GM23248 (cell line): ENCODE measurements around the gene FRMD7. TPM values are rescaled to one million over a fixed set of nuclear protein-coding genes. Genes with fewer than 3 reads are reported as not detected.

Source experiments
- DNase-seq: peaks from one replicate; pipeline ENCODE4 v3.0.0-alpha.2; 2015
- H2AFZ ChIP-seq: fragments of 200-600 bp; sonication (generic); 2 replicates; pipeline ENCODE4 v1.6.1; 2016; ENCODE audit warnings: antibody characterized with exemption
- H3F3A ChIP-seq: fragments of 200-600 bp; sonication (generic); 2 replicates; pipeline ENCODE4 v1.6.1; 2016; ENCODE audit warnings: mild to moderate bottlenecking, antibody characterized with exemption, mixed run types; ENCODE audit not compliant: insufficient read depth
- H3K27ac ChIP-seq: fragments of 200-600 bp; sonication (generic); 2 replicates; pipeline ENCODE4 v1.5.1; 2016; ENCODE audit warnings: mild to moderate bottlenecking
- H3K27me3 ChIP-seq: fragments of 200-600 bp; sonication (generic); replicated peaks from 2 replicates; pipeline ENCODE4 v1.6.1; 2016; ENCODE audit warnings: mild to moderate bottlenecking; ENCODE audit not compliant: insufficient read depth
- H3K36me3 ChIP-seq: fragments of 200-600 bp; sonication (generic); 2 replicates; pipeline ENCODE4 v1.6.1; 2016; ENCODE audit warnings: low read depth, mild to moderate bottlenecking
- H3K4me1 ChIP-seq: fragments of 200-600 bp; sonication (generic); 2 replicates; pipeline ENCODE4 v1.6.1; 2016; ENCODE audit warnings: mild to moderate bottlenecking; ENCODE audit not compliant: insufficient read depth
- H3K4me2 ChIP-seq: fragments of 200-600 bp; sonication (generic); one replicate; pipeline ENCODE4 v1.6.1; 2016; ENCODE audit warnings: mild to moderate bottlenecking; ENCODE audit not compliant: unreplicated experiment
- H3K4me3 ChIP-seq: fragments of 200-600 bp; sonication (generic); 2 replicates; pipeline ENCODE4 v1.5.1; 2016; ENCODE audit warnings: mild to moderate bottlenecking
- H3K79me2 ChIP-seq: fragments of 200-600 bp; sonication (generic); 2 replicates; pipeline ENCODE4 v1.6.1; 2016; ENCODE audit warnings: mild to moderate bottlenecking; ENCODE audit not compliant: insufficient read depth
- H3K9ac ChIP-seq: fragments of 200-600 bp; sonication (generic); 2 replicates; pipeline ENCODE4 v1.6.1; 2016; ENCODE audit warnings: mild to moderate bottlenecking
- H3K9me2 ChIP-seq: fragments of 200-600 bp; sonication (generic); 2 replicates; pipeline ENCODE4 v1.6.1; 2016; ENCODE audit warnings: mixed run types, mild to moderate bottlenecking, moderate library complexity; ENCODE audit not compliant: insufficient read depth
- H3K9me3 ChIP-seq: fragments of 200-600 bp; sonication (generic); one replicate; pipeline ENCODE4 v1.6.1; 2017; ENCODE audit warnings: low read depth
- H4K20me1 ChIP-seq: fragments of 200-600 bp; sonication (generic); 2 replicates; pipeline ENCODE4 v1.6.0; 2016; ENCODE audit not compliant: insufficient read depth
- EZH2 ChIP-seq: fragments of 200-600 bp; sonication (generic); IDR thresholded peaks from 2 replicates; pipeline ENCODE4 v1.6.1; 2018; ENCODE audit warnings: antibody characterized with exemption, mild to moderate bottlenecking; ENCODE audit not compliant: insufficient read depth, poor library complexity, severe bottlenecking
- EZH2phosphoT487 ChIP-seq: fragments of 200-600 bp; sonication (generic); IDR thresholded peaks from 2 replicates; pipeline ENCODE4 v1.6.1; 2018; ENCODE audit warnings: antibody characterized with exemption, moderate library complexity, mild to moderate bottlenecking, low read depth; ENCODE audit not compliant: insufficient read depth
- whole genome bisulfite sequencing, 2 experiments: methylation state at CpG; one replicate each; pipeline ENCODE4 v1.1.6; 2015 to 2017; ENCODE audit warnings: low lambda C conversion rate in 2 of 2, low coverage in 1 of 2; ENCODE audit errors: missing lambda C conversion rate in 2 of 2; 5-methylcytosine and 5-hydroxymethylcytosine counted together
- in situ Hi-C: fragments of 300-500 bp; cut with MboI; formaldehyde crosslinking; loops from 2 replicates; pipeline ENCODE4 v1.15.0; 2020
- polyA plus RNA-seq: library from polyadenylated mRNA; unstranded; fragments of >200 nt; fragmentation: Nextera tagmentation; extraction: Ambion mirVana; gene quantifications from 2 replicates; pipeline ENCODE4 v1.2.1, GENCODE V29; 2016
- total RNA-seq: library from RNA; depleted of rRNA; stranded (reverse); fragments of >200 nt; shearing (Covaris generic); gene quantifications from 2 replicates; pipeline ENCODE4 v1.2.3, GENCODE V29; 2014; rRNA removed

FRMD7 gene, protein sequence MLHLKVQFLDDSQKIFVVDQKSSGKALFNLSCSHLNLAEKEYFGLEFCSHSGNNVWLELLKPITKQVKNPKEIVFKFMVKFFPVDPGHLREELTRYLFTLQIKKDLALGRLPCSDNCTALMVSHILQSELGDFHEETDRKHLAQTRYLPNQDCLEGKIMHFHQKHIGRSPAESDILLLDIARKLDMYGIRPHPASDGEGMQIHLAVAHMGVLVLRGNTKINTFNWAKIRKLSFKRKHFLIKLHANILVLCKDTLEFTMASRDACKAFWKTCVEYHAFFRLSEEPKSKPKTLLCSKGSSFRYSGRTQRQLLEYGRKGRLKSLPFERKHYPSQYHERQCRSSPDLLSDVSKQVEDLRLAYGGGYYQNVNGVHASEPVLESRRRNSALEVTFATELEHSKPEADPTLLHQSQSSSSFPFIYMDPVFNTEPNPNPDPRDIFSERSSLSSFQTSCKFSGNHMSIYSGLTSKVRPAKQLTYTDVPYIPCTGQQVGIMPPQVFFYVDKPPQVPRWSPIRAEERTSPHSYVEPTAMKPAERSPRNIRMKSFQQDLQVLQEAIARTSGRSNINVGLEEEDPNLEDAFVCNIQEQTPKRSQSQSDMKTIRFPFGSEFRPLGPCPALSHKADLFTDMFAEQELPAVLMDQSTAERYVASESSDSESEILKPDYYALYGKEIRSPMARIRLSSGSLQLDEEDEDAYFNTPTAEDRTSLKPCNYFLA
- total RNA-seq (0.11 TPM in 1 of 2 replicates, not detected in the other), polyA plus RNA-seq (not detected in 2 replicates)

DNA sequence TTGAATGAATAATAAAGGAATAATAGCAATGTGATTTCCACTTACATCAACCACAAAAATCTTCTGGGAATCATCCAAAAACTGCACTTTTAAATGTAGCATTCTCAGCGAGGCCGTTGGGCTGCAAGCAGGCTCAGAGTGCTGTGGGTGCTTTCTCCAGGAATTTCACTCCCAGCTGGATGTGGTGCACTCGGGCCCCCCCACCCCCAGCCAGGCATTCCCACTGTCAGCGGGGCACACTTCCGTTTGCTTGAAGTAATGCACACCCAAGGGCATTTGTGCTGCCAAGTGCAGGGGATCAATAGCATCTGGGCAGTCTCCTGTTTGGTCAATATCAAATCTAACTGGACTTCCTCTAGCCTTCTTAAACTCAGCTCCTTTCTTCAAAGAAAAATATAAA, at the start of gene FRMD7:
Gene FRMD7, minus strand, starts transcription at position 278 of the 400 bp plus-strand sequence. Its CDS starts 176 bp downstream, at position 102.
- H3K36me3 ChIP-seq: no peaks in the 10 kb centered on the region
- no peaks in the 10 kb centered on the region for H3K9me3 ChIP-seq
- H3K4me2 ChIP-seq: no peak within 1 kb of the TSS
- H3K79me2 ChIP-seq: no peaks in the 10 kb centered on the region
- H3F3A ChIP-seq: no peaks in the 10 kb centered on the region
- no peaks in the 10 kb centered on the region for H4K20me1 ChIP-seq
- in situ Hi-C loops: no loop called here
- 0 to 3% methylated on average over 4 of the region's 5 CpGs for WGBS, 2 experiments
- H2AFZ ChIP-seq: no peak within 1 kb of the TSS
- DNase-seq: no peak
- H3K9ac ChIP-seq: no peak within 1 kb of the TSS
- no peaks in the 10 kb centered on the region for H3K9me2 ChIP-seq
- H3K27me3 ChIP-seq: no peaks in the 10 kb centered on the region
- no peak for TF ChIP-seq EZH2phosphoT487
- no peak for TF ChIP-seq EZH2
- no peak within 1 kb of the TSS for H3K27ac ChIP-seq
- no peak within 1 kb of the TSS for H3K4me3 ChIP-seq
- no peaks in the 10 kb centered on the region for H3K4me1 ChIP-seq

DNA sequence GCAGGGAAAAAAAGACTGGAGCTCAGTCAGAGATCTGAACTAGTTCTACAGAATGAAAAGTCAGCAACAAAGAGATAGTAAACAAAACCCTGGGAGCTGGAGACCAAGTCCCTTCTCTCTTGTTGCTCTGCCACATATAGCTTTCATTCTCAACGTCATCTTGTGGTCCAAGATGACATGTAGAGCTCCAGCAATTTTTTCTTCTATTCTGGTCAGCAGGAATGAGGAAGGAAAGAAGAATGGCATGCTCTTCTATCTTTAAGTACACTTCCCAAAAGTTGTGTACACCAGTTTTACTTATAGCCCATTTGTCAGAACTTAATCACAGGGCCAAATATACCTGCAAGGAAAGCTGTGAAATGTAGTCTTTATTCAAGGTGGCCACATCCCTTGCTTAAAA, 45.8 kb upstream of the FRMD7 start:
- Histone ChIP-seq H3K27ac (no peak overlapping the region), H3F3A (no peaks in the 10 kb centered on the region)

DNA sequence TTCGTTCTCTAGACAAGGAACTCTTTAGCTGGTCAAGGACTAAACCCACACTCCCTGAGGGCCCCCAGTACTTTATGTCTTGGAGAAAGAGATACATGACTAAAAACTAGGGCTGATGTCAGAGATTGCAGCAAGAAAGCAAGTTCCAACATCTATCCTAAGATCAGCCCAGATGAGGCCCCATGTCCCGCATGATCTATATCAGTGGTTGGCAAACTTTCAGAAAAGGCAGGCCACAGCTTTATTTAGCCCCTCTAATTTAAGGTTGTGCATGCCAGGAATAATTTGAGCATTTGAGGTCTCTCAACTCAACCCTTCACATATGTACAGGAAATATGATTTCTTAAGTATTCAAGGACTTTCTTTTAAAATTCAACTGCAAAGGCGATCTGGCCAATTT, 44.1 kb upstream of the FRMD7 start:
- Histone ChIP-seq H3F3A (no peaks in the 10 kb centered on the region), H3K36me3 (no peaks in the 10 kb centered on the region), H3K9ac (no peak overlapping the region), H4K20me1 (no peaks in the 10 kb centered on the region), H3K27me3 (no peaks in the 10 kb centered on the region), H3K9me3 (no peaks in the 10 kb centered on the region), H3K9me2 (no peaks in the 10 kb centered on the region), H3K4me2 (no peak overlapping the region), H3K4me1 (no peaks in the 10 kb centered on the region), H3K79me2 (no peaks in the 10 kb centered on the region), H2AFZ (no peak overlapping the region), H3K27ac (no peak overlapping the region), H3K4me3 (no peak overlapping the region)
- WGBS, 2 experiments: 50 to 62% methylated on average over 3 of the region's 3 CpGs
- no peak for DNase-seq
- in situ Hi-C loops: no loop called here
- TF ChIP-seq EZH2phosphoT487 (no peak), EZH2 (no peak)

More for the DNA sequence above, 45.8 kb upstream of the FRMD7 start:
- H2AFZ ChIP-seq: no peak overlapping the region
- no peaks in the 10 kb centered on the region for H3K9me3 ChIP-seq
- H3K9me2 ChIP-seq: no peaks in the 10 kb centered on the region
- WGBS, 2 experiments: 22 to 33% methylated on average over 1 of the region's 1 CpG
- no peaks in the 10 kb centered on the region for H3K79me2 ChIP-seq
- DNase-seq: no peak
- no peak overlapping the region for H3K9ac ChIP-seq
- no peaks in the 10 kb centered on the region for H3K36me3 ChIP-seq
- in situ Hi-C loops: no loop called here
- H3K4me1 ChIP-seq: no peaks in the 10 kb centered on the region
- no peak overlapping the region for H3K4me2 ChIP-seq
- no peak overlapping the region for H3K4me3 ChIP-seq
- no peak for TF ChIP-seq EZH2
- TF ChIP-seq EZH2phosphoT487: no peak
- H3K27me3 ChIP-seq: no peaks in the 10 kb centered on the region
- no peaks in the 10 kb centered on the region for H4K20me1 ChIP-seq

DNA sequence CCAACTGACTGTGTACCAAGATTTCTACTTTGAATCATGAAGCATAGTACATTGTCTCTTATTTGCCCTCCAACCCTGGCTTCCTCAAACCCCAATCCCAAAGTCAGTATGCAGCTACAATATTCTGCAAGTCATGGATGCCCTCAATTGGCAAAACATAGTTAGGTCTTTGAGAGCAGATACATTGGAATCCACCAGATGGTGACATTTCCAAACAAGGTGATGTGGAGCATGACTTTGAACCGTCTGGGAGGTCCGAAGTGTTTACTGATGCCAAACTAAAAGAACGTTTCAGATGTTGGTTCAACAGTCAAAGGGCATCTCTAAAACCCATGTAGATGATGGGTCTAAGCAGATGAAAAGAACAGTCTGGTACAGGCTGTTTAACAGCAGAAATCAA, 43.7 kb upstream of the FRMD7 start:
- no peak overlapping the region for H3K4me3 ChIP-seq
- TF ChIP-seq EZH2phosphoT487 (no peak), EZH2 (no peak)
- no peaks in the 10 kb centered on the region for H3K4me1 ChIP-seq
- no peak overlapping the region for H2AFZ ChIP-seq
- H3F3A ChIP-seq: no peaks in the 10 kb centered on the region
- 13 to 15% methylated on average over 3 of the region's 3 CpGs for WGBS, 2 experiments
- H3K9me2 ChIP-seq: no peaks in the 10 kb centered on the region
- in situ Hi-C loops: no loop called here
- no peak overlapping the region for H3K4me2 ChIP-seq
- no peak overlapping the region for H3K27ac ChIP-seq
- no peak overlapping the region for H3K9ac ChIP-seq
- H3K36me3 ChIP-seq: no peaks in the 10 kb centered on the region
- H3K79me2 ChIP-seq: no peaks in the 10 kb centered on the region
- H3K9me3 ChIP-seq: no peaks in the 10 kb centered on the region
- no peak for DNase-seq
- H4K20me1 ChIP-seq: no peaks in the 10 kb centered on the region
- no peaks in the 10 kb centered on the region for H3K27me3 ChIP-seq
